Right forelimb (tissue), 1 donor: ENCODE measurements around the gene KMT2B.
"Not testable (repeated sequence)": the region's sequence is repeated elsewhere in the genome, so short reads cannot be mapped to it uniquely, and the experiment has no call there.

Source experiments
- DNase-seq: peaks from one replicate; pipeline ENCODE4 v3.0.0-alpha.2; 2018

The KMT2B gene, protein sequence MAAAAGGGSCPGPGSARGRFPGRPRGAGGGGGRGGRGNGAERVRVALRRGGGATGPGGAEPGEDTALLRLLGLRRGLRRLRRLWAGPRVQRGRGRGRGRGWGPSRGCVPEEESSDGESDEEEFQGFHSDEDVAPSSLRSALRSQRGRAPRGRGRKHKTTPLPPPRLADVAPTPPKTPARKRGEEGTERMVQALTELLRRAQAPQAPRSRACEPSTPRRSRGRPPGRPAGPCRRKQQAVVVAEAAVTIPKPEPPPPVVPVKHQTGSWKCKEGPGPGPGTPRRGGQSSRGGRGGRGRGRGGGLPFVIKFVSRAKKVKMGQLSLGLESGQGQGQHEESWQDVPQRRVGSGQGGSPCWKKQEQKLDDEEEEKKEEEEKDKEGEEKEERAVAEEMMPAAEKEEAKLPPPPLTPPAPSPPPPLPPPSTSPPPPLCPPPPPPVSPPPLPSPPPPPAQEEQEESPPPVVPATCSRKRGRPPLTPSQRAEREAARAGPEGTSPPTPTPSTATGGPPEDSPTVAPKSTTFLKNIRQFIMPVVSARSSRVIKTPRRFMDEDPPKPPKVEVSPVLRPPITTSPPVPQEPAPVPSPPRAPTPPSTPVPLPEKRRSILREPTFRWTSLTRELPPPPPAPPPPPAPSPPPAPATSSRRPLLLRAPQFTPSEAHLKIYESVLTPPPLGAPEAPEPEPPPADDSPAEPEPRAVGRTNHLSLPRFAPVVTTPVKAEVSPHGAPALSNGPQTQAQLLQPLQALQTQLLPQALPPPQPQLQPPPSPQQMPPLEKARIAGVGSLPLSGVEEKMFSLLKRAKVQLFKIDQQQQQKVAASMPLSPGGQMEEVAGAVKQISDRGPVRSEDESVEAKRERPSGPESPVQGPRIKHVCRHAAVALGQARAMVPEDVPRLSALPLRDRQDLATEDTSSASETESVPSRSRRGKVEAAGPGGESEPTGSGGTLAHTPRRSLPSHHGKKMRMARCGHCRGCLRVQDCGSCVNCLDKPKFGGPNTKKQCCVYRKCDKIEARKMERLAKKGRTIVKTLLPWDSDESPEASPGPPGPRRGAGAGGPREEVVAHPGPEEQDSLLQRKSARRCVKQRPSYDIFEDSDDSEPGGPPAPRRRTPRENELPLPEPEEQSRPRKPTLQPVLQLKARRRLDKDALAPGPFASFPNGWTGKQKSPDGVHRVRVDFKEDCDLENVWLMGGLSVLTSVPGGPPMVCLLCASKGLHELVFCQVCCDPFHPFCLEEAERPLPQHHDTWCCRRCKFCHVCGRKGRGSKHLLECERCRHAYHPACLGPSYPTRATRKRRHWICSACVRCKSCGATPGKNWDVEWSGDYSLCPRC (N-terminal part only)

DNA sequence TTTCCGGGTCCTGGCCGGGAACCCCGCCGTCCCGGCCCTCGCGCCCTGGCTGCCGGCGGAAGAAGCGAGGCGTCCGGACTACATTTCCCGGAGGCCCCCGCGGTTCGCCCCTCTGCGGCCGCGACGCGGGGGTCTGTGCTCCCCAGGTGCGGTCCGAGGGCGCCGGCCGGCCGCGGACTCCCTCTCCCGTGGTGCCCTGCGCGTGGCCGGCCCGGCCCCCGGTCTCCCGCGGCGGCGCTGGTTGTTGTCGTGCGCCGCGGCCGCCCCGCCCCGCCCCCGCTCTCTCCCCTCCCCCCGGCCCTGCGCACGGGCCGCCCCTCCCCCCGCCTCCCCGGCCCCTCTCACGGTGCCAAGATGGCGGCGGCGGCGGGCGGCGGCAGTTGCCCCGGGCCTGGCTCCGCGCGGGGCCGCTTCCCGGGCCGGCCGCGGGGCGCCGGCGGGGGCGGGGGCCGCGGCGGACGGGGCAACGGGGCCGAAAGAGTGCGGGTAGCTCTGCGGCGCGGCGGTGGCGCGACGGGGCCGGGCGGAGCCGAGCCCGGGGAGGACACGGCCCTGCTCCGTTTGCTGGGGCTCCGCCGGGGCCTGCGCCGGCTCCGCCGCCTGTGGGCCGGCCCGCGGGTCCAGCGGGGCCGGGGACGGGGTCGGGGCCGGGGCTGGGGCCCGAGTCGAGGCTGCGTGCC lies at the start of gene KMT2B:
Gene KMT2B, plus strand, starts transcription at position 339 of the 680 bp plus-strand sequence. Its CDS starts 16 bp downstream, at position 355.
- peak; percentile 97 for DNase-seq

DNA sequence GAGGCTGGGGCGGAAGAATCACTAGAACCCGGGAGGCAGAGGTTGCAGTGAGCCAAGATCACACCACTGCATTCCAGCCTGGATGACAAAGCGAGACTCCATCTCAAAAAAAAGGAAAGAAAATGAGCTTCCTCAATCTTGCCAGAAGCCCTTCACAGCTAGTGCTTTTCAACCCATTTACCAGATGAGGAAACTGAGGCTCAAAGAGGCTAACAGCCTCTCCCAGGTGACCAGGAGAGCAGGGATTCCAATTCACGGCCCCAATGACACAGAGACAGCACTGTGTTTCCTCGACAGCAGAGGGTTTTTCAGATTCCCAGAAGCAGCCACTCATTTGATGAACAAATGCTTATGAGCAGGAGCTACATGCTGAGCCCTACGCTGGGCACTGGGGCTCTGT lies 48.2 kb upstream of the KMT2B start:
- DNase-seq: no peak

DNA sequence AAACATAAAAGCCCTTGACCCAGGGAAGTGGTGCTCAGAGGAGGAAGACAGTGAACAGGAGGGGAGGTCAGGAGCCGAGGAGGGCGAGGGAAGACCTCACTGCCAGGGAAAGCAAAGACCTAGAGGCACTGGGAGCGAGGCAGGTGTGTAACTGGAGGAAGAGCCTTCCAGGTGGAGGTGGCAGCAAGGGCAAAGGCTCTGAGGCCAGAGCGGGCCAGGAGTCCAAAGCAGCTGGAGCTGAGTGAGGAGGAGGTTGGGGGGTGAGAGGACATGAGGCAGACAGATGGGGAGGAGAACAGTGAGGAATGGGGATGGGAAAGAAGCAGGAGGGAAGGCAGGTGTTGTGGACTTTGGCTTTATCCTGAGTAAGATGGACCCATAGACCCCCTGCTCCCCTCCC lies 47.8 kb upstream of the KMT2B start:
- DNase-seq: no peak

DNA sequence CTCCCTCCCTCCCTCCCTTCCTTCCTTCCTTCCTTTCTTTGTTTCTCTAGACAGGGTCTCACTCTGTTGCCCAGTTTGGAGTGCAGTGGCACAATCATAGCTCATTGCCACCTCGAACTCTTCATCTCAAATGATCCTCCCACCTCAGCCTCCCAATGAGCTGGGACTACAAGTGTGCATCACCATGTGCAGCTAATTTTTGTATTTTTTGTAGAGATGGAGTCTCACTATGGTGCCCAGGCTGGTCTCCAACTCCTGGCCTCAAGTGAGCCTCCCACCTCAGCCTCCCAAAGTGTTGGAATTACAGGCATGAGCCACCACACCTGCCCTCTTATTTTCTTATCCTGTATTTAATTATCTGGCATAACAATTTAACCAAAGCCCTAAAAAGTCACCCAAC lies 47.1 kb upstream of the KMT2B start:
- DNase-seq: no peak

DNA sequence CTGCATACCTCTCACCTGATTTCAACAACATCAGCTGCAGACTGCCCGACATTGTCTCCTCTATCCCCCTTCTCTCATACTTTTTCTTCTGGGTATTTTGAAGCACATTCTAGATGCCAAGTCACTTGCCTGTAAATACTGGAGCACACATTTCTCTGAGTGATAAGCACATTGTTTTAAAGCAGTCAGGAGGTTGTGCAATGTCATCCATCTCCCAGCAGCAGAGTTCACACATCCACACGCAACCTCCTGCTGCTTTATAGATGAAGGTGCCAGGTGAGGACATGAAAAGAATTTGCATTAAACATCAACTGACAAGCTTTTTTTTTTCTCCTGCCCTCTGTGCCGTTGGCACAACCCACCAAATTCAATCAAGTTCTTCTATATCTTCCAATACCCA lies 46.0 kb upstream of the KMT2B start:
- no peak for DNase-seq

DNA sequence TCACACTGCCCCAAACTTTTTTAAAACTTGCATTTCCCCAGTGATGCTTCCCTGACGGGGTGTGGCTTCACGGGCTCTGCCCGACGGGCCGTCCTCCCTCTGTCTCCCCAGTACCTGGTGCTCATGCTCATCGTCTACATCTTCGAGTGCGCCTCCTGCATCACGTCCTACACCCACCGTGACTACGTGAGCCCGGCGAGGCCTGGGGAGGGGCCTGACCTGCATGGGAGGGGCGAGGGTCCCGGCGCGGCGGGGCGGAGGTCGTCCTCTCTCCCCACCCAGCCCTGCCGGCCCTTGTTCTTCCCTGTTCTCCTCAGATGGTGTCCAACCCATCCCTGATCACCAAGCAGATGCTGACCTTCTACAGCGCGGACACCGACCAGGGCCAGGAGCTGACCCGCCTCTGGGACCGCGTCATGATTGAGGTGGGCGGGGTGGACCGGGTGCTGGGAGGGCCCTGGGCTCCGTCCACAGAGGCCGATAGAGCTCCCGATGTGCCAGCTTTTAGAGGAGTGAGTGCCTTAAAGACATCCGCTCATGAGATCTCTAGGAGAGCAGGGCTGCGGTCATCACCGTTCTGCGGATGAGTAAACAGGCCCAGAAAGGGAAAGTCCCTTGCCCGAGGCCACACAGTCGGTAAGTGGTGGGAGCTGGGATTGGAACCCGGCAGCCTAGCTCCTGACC lies 44.5 kb upstream of the KMT2B start:
- DNase-seq: no peak

DNA sequence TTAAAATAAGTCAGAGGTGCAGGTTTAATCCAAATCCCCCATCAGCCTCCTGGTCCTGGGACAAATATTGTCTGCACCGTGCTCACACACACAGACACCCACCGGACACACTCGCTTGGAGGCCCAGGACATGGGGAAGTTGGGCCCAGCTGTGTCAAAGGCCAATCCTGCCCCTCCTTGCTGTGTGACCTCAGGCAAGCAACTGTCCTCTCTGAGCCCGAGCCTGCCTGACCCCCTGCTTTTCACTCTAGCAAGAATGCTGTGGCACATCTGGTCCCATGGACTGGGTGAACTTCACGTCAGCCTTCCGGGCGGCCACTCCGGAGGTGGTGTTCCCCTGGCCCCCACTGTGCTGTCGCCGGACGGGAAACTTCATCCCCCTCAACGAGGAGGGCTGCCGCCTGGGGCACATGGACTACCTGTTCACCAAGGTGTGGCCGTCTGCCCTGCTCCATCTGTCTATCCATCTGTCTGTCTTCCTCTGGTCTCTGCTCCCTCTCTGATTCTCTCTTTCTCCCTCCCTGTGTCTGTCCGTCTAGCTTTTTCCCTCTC lies 42.1 kb upstream of the KMT2B start:
- DNase-seq: no peak

DNA sequence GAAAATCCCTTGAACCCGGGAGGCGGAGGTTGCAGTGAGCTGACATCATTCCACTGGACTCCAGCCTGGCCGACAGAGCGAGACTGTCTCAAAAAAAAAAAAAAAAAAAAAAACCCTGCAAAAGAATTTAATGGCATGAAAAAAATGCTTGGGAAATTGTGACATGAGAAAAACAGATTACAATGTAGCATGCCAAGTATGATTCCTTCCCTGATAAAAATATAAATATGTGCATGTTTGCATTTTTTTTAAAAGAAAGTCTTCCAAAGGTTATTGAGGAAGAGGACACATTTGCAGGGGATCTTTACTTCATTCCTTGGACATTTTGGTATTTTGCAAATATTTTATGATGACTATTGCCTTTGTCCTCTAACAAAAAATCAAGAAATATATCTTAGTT lies 28.0 kb upstream of the KMT2B start:
- DNase-seq: no peak

DNA sequence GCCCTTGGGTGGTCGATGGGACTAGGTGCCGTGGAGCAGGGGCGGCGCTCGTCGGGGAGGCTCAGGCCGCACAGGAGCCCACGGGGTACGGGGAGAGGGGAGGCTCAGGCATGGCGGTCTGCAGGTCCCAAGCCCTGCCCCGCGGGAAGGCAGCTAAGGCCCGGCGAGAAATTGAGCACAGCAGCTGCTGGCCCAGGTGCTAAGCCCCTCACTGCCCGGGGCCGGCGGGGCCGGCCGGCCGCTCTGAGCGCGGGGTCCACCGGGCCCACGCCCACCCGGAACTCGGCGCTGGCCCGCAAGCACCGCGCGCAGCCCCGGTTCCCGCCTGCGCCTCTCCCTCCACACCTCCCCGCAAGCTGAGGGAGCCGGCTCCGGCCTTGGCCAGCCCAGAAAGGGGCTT lies 26.7 kb upstream of the KMT2B start:
- not testable (repeated sequence) for DNase-seq

DNA sequence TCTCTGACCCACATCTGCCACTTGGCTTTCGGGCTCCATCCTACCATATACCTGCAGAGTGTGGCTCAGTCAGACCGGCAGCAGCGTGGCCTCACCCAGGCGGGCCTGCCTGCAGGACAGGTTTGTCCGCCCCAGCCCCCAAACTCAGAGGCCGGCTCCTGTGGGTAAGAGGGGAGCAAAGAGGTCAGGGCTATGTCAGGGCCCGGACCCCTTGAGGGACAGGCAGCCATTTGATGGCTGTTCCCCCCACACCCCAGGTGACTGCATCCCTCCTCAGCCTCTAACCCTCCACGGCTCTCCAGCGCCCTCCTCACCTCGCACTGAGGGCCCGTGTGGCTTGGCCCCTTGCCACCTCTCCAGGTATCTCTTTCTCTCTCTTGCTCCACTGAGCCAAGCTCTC lies 25.8 kb upstream of the KMT2B start:
- DNase-seq: no peak

DNA sequence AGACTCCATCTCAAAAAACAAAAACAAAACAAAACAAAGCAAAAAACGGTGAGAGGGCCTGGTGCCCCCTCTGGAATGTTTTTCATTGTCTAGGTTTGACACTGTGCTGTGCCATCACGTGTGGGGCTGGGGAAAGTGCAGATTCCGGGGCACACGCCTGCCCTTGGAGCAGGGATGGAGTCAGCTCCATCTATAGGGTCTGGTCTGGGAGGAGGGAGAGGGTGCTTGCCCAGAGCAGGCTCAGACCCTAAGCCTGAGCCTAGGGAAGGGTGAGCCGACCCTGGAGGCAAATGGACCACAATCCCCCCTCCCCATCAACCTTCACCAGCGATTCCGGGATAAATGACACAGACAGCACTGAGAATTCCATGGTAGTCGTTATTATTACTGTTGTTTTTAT lies 24.4 kb upstream of the KMT2B start:
- no peak for DNase-seq

DNA sequence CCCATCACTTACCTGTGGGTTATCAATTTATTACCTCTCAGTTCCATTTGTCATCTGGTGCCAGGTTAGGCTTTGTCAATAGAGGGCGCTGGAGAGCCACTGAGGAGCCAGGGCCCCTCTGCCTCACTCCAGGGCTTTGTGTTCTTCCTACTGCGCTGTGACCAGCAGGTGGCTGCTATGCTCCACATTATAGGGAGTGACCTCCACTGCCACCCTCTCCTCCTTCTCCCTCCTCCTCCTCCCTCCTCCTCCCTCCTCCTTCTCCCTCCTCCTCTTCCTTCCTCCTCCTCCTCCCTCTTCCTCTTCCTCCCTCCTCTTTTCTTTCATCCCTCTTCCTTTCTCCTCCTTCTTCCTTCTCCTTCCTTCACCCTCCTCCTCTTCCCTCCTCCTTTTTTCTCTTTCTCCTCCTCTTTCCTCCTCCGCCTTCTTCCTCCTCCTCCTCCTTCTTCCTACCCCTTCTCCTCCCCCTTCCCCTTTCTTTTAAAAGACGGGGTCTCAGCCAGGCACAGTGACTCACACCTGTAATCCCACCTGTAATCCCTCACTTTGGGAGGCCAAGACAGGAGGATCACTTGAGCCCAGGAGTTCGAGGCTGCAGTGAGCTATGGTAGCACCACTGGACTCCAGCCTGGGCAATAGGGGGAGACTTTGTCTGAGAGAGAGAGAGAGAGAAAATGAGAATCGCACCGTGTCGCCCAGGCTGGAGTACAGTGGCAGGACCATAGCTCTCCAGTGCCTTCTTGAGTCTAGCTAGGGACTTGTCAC lies 23.8 kb upstream of the KMT2B start:
- peak; percentile 87 for DNase-seq

DNA sequence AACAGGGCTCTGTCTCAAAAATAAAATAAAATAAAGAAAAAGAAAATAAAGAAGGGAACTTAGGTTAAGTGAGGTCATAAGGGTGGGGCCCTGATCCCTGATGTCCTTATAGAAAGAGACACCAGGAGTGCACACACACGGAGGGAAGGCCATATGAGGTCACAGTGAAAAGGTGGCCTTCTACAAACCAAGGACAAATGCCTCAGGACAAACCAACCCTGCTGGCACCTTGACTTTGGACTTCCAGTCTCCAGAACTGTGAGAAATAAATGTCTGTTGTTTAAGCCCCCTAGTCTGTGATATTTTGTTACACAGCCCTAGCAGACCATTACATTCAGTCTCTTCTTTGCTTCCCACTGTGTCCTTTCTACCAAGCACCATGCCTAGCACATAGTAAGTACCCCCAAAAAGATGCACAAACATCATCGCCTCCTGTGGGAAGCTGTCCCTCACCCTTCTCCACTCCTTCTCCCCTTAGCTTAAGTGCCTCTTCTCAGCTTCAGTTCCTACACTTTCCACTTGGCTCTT lies 21.8 kb upstream of the KMT2B start:
- no peak for DNase-seq

DNA sequence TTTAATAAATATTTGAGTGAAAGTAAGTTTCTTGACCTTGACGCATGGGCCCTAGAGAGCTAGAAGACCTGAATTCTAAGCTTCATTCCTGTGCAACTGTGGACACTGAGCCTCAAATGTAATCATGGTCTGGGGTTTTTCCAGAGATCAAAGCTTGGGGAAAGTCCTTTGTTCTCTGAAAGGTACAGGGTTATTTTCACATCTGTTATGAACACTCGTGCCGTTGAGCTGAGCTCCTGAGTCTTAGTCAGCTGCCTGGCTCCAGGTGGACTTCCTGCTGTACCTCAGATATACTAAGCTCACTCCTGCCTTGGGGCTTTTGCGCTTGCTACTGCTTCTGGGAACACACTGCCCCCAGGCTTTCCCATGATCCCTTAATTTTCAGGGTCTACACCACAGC lies 21.0 kb upstream of the KMT2B start:
- DNase-seq: no peak

DNA sequence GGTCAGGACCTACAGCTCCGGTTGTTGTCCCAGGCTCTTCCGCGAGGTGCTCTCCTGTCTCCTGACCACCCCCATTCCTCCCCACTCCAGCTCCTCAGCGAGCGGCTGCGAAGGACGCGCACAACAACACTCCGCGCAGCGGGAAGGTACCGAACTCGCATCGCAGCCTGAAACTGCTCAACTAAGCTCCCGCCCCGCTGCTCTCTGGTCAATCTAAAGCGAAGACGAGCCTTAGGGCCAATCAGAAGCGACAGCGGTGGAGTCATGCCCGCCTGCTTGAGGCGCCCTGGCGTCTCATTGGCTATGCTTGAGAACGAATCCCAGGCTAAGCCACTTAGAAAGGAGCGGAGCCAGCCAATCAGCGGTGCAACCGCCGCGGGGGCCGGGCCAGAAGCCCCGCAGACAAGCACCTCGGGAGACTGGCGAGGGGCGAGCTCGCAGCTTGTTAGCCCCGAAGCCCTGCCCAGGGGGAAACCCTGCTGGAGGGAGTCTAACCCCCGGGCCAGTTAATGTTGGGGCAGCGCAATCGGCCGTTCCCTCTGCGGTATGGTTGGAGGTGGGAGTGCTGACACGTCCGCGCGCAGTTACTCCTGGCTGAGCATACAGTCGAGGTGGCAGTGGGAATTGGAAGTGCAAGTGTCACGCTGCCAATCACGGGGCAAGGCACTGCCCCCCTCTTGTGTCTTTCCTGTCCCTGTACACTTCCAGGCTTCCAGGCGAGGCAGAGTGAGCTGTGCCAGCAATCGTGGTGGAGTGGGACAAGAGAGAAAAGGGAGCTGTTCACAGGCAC lies 15.4 kb upstream of the KMT2B start:
- peak; percentile 92 for DNase-seq

DNA sequence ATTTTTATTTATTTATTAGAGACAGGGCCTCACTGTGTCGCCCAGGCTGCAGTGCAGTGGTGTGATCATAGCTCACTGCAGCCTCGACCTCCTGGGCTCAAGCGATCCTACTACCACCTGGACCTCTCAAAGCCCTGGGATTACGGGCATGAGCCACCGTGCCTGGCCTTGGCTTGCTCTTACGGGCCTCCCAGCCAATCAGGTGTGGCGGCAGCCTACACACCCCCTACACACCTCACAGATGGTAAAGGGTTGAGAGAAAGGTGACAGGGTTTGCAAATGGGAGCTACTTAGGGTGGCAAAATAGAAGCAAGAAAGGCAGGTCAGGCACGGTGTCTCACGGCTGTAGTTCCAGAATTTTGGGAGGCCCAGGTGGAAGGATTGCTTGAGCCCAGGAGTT lies 14.5 kb upstream of the KMT2B start:
- no peak for DNase-seq

DNA sequence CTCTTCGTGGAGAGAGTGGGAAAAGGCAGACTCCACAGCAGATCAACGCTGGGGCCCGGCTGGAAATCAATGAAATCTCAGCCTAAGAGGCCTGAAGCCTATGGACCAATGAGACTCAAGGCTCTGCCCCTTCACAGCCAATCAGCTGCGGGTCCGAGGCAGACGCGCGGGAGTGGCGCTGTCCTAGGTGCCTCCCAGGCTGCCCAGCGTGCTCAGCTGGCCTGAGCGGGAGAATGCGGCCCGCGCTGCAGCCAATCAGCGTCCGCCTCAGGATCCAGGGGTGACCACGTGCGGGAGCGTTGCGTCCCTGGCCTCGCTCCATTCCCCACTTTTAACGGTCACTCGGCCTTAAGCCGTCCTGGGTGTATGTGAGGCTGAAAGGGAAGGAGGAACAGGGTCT lies 13.6 kb upstream of the KMT2B start, which contains the start of gene ZBTB32:
Gene ZBTB32, plus strand, starts transcription at position 341 of the 400 bp plus-strand sequence. CDS start 10,069 bp downstream, outside the sequence.
- DNase-seq: no peak

DNA sequence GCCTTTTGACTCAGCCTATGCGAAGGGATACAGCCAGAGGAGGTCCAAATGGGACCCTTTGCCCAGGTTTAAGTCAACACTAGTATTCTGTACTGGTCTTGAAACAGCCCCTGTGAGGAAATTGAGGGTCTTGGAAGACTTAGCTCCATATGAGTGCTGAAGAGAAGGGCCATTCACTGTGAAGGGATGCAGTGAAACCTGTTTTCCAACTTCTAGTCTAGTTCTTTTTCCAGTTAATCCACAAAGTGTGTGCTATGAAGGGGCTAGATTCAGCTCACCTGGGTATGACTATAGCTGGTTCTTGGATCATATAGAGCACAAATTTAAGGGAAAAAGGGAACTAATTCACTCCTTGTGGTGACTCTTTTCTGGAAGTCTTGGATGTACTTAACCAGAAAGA lies 9.4 kb upstream of the KMT2B start:
- no peak for DNase-seq
